ENCODE results near the gene ATG7. TPM values are rescaled to one million over a fixed set of nuclear protein-coding genes. Genes with fewer than 3 reads are reported as not detected.

Gene ATG7
- total and polyA plus RNA-seq, 10 of the 15 experiments (the other 5 are each of a cell fraction or from before 2014, with no cell fraction given), result 13.5 to 49.5 (median 26.4) TPM

DNA sequence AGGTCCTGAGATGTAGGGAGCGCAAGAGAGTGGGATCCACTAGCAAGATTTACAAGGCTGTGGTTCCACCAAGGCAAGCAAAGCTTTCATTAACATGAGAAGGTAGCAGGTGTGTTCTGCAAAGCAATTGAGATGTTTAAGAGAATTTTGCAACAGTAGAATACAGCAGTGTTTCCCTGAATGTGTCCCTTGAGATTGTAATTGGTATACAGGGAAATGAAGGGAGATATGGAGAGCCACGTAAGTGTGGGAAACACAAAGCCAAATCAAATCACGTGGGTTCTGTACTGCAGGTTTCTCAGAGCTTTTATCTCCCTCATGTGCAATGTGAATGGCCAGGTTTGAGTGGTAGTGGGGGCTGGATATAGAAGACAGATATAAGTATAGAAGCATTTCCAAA, 67.3 kb downstream of the ATG7 start:
- H3K27ac ChIP-seq (ENCODE audit: control insufficient read depth, insufficient read depth), result no peak overlapping the region
- in situ Hi-C loops (cut with MboI), result loop anchor here (5.0 to 10.0 kb wide), 2 partner anchors 102 to 275 kb away; no protein-coding TSS in a partner anchor
- no peaks in the 10 kb centered on the region for H3K79me2 ChIP-seq (ENCODE audit: control insufficient read depth, insufficient read depth, low read length)
- ChIA-PET SMC1A (ENCODE audit: uncharacterized antibody, unreplicated experiment) (interaction anchor here (0.6 to 1.5 kb wide), 4 partner anchors 12 to 99 kb away, joined by 3 read pairs; no protein-coding TSS in a partner anchor), CTCF (interaction anchor here (0.6 to 1.4 kb wide), 4 partner anchors 104 to 1028 kb away, joined by 3 read pairs; no protein-coding TSS in a partner anchor), RAD21 (ENCODE audit: unreplicated experiment) (interaction anchor here (1.0 kb wide), 1 partner anchor 312 kb away, joined by 3 read pairs; no protein-coding TSS in a partner anchor), POLR2A (interaction anchor here (0.6 kb wide), 1 partner anchor 33 kb away, joined by 3 read pairs; no protein-coding TSS in a partner anchor)
- ATAC-seq (no peak), FAIRE-seq (no peak), DNase-seq (ENCODE audit: low read depth, low spot score) (no peak)
- no peak overlapping the region for H2AFZ ChIP-seq (ENCODE audit: control insufficient read depth, low read depth, low read length)
- H3K9ac ChIP-seq (ENCODE audit: control insufficient read depth, insufficient read depth, low read length), result no peak overlapping the region
- no peaks in the 10 kb centered on the region for H3K27me3 ChIP-seq (replicated peaks in 1 of 2; ENCODE audit: control insufficient read depth in 2 of 2, insufficient read depth in 2 of 2, low read length in 1 of 2)
- no peak overlapping the region for H3K4me2 ChIP-seq (ENCODE audit: control insufficient read depth, insufficient read depth)
- H3K4me3 ChIP-seq, result no peak overlapping the region
- no peaks in the 10 kb centered on the region for H4K20me1 ChIP-seq (ENCODE audit: control insufficient read depth, insufficient read depth)
- TF ChIP-seq, protein P1, sequence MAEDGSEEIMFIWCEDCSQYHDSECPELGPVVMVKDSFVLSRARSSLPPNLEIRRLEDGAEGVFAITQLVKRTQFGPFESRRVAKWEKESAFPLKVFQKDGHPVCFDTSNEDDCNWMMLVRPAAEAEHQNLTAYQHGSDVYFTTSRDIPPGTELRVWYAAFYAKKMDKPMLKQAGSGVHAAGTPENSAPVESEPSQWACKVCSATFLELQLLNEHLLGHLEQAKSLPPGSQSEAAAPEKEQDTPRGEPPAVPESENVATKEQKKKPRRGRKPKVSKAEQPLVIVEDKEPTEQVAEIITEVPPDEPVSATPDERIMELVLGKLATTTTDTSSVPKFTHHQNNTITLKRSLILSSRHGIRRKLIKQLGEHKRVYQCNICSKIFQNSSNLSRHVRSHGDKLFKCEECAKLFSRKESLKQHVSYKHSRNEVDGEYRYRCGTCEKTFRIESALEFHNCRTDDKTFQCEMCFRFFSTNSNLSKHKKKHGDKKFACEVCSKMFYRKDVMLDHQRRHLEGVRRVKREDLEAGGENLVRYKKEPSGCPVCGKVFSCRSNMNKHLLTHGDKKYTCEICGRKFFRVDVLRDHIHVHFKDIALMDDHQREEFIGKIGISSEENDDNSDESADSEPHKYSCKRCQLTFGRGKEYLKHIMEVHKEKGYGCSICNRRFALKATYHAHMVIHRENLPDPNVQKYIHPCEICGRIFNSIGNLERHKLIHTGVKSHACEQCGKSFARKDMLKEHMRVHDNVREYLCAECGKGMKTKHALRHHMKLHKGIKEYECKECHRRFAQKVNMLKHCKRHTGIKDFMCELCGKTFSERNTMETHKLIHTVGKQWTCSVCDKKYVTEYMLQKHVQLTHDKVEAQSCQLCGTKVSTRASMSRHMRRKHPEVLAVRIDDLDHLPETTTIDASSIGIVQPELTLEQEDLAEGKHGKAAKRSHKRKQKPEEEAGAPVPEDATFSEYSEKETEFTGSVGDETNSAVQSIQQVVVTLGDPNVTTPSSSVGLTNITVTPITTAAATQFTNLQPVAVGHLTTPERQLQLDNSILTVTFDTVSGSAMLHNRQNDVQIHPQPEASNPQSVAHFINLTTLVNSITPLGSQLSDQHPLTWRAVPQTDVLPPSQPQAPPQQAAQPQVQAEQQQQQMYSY (CRISPR knock-in tag; IDR thresholded peaks at IDR 0.05), result no peak
- TF ChIP-seq POU2F2 (IDR thresholded peaks at IDR 0.05; ENCODE audit: borderline replicate concordance, low read depth, low read length), result no peak
- no peak for TF ChIP-seq CHD2 (IDR thresholded peaks at IDR 0.05; ENCODE audit: borderline replicate concordance, low read depth, low read length)
- no peak for TF ChIP-seq NRF1 (conservative IDR thresholded peaks at IDR 0.05; ENCODE audit: low read depth, low read length)
- TF ChIP-seq, protein P2, sequence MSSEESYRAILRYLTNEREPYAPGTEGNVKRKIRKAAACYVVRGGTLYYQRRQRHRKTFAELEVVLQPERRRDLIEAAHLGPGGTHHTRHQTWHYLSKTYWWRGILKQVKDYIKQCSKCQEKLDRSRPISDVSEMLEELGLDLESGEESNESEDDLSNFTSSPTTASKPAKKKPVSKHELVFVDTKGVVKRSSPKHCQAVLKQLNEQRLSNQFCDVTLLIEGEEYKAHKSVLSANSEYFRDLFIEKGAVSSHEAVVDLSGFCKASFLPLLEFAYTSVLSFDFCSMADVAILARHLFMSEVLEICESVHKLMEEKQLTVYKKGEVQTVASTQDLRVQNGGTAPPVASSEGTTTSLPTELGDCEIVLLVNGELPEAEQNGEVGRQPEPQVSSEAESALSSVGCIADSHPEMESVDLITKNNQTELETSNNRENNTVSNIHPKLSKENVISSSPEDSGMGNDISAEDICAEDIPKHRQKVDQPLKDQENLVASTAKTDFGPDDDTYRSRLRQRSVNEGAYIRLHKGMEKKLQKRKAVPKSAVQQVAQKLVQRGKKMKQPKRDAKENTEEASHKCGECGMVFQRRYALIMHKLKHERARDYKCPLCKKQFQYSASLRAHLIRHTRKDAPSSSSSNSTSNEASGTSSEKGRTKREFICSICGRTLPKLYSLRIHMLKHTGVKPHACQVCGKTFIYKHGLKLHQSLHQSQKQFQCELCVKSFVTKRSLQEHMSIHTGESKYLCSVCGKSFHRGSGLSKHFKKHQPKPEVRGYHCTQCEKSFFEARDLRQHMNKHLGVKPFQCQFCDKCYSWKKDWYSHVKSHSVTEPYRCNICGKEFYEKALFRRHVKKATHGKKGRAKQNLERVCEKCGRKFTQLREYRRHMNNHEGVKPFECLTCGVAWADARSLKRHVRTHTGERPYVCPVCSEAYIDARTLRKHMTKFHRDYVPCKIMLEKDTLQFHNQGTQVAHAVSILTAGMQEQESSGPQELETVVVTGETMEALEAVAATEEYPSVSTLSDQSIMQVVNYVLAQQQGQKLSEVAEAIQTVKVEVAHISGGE (CRISPR knock-in tag; IDR thresholded peaks at IDR 0.05), result no peak
- TF ChIP-seq, protein P3, sequence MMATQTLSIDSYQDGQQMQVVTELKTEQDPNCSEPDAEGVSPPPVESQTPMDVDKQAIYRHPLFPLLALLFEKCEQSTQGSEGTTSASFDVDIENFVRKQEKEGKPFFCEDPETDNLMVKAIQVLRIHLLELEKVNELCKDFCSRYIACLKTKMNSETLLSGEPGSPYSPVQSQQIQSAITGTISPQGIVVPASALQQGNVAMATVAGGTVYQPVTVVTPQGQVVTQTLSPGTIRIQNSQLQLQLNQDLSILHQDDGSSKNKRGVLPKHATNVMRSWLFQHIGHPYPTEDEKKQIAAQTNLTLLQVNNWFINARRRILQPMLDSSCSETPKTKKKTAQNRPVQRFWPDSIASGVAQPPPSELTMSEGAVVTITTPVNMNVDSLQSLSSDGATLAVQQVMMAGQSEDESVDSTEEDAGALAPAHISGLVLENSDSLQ (IDR thresholded peaks at IDR 0.05), result no peak
- no peak for TF ChIP-seq SIN3A (IDR thresholded peaks at IDR 0.05; ENCODE audit: low read depth, low read length)
- 98% methylated on average over 3 of the region's 3 CpGs for WGBS (ENCODE audit: insufficient coverage, insufficient replicate concordance, low lambda C conversion rate, missing lambda C conversion rate)
- BruUV-seq (replicated peaks), result no TSS peak
- H3K4me1 ChIP-seq (ENCODE audit: control insufficient read depth, insufficient read depth, low read length), result no peaks in the 10 kb centered on the region
- intact Hi-C loops (cut with micrococcal nuclease; ENCODE audit: unreplicated experiment), result loop anchor here (5.0 kb wide), 2 partner anchors 87 to 277 kb away; no protein-coding TSS in a partner anchor
- no peaks in the 10 kb centered on the region for H3K9me3 ChIP-seq (replicated peaks; ENCODE audit: control insufficient read depth, insufficient read depth, low read length)
- no peaks in the 10 kb centered on the region; a peak in 1 of 4 replicates for H3K36me3 ChIP-seq (ENCODE audit: control insufficient read depth in 2 of 2, insufficient read depth in 2 of 2, low read length in 1 of 2)
